Fibroblast of skin of scalp (primary cell): ENCODE measurements around the gene PTPRN2.

Experiments
- DNase-seq: peaks from one replicate; pipeline ENCODE4 v3.0.0-alpha.2; 2013

The PTPRN2 gene

GRCh38 chr7:158108646-158109293 is 478.9 kb downstream of the PTPRN2 start:
- DNase-seq = no peak

GRCh38 chr7:158107806-158108205 is 479.8 kb downstream of the PTPRN2 start:
- DNase-seq = no peak

GRCh38 chr7:158106272-158106671 is 481.4 kb downstream of the PTPRN2 start:
- no peak for DNase-seq

- DNase-seq = no peak
Measured at GRCh38 chr7:158103378-158103777, 484.2 kb downstream of the PTPRN2 start.

- no peak for DNase-seq
Measured at GRCh38 chr7:158102897-158103296, 484.7 kb downstream of the PTPRN2 start.

GRCh38 chr7:158101821-158102450 is 485.7 kb downstream of the PTPRN2 start:
- DNase-seq = no peak

- DNase-seq = no peak
Measured at GRCh38 chr7:158098125-158099030, 489.2 kb downstream of the PTPRN2 start.

GRCh38 chr7:158097453-158098124 is 490.0 kb downstream of the PTPRN2 start:
- no peak for DNase-seq

GRCh38 chr7:158097106-158097452 is 490.5 kb downstream of the PTPRN2 start:
- no peak for DNase-seq

GRCh38 chr7:158096582-158096981 is 491.0 kb downstream of the PTPRN2 start:
- no peak for DNase-seq

GRCh38 chr7:158094671-158095226 is 492.9 kb downstream of the PTPRN2 start:
- DNase-seq = no peak

- no peak for DNase-seq
Measured at GRCh38 chr7:158094046-158094445, 493.6 kb downstream of the PTPRN2 start.

GRCh38 chr7:158093156-158093796 is 494.3 kb downstream of the PTPRN2 start:
- DNase-seq = no peak

GRCh38 chr7:158087196-158087595 is 500.4 kb downstream of the PTPRN2 start:
- no peak for DNase-seq

GRCh38 chr7:158085741-158086695 is 501.6 kb downstream of the PTPRN2 start:
- no peak for DNase-seq

- DNase-seq = no peak
Measured at GRCh38 chr7:158084555-158084954, 503.1 kb downstream of the PTPRN2 start.

GRCh38 chr7:158083526-158084310 is 503.9 kb downstream of the PTPRN2 start:
- DNase-seq = no peak

- DNase-seq = no peak
Measured at GRCh38 chr7:158082761-158083160, 504.9 kb downstream of the PTPRN2 start.

GRCh38 chr7:158080899-158081445 is 506.7 kb downstream of the PTPRN2 start:
- no peak for DNase-seq
